GM21576 (cell line): ENCODE measurements around the gene ANXA7.
"Not testable (repeated sequence)": the region's sequence is repeated elsewhere in the genome, so short reads cannot be mapped to it uniquely, and the experiment has no call there.

ENCODE experiments used
- ATAC-seq: cut with Tn5 transposase; IDR thresholded peaks from one replicate; pipeline ENCODE4 v1.9.1; 2021; ENCODE audit warnings: mild to moderate bottlenecking, moderate library complexity; ENCODE audit not compliant: unreplicated experiment

The ANXA7 gene

GRCh38 chr10:73344269-73344668 lies 69.6 kb downstream of the ANXA7 start:
- no peak for ATAC-seq

DNA sequence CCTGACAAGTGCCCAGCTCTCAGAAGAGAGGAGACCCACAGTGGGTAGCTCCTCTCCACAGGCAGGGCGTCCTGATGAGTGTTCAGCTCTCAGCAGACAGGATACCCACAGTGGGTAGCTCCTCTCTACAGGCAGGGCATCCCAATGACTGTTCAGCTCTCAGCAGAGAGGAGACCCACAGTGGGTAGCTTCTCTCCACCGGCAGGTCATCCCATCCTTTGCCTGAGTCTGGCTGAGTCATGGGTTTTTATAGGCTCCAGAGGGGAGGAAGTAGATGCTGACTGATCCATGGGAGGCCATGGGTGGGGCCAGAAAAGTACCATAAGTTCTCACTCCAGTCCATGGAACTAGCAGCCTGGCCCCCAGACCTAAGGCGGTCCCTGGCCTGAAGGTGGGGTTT lies 73.7 kb downstream of the ANXA7 start:
- no peak for ATAC-seq

- ATAC-seq = no peak
Measured at GRCh38 chr10:73339436-73339835, 74.4 kb downstream of the ANXA7 start.

- no peak for ATAC-seq
Measured at GRCh38 chr10:73338801-73339368, 75.0 kb downstream of the ANXA7 start.

DNA sequence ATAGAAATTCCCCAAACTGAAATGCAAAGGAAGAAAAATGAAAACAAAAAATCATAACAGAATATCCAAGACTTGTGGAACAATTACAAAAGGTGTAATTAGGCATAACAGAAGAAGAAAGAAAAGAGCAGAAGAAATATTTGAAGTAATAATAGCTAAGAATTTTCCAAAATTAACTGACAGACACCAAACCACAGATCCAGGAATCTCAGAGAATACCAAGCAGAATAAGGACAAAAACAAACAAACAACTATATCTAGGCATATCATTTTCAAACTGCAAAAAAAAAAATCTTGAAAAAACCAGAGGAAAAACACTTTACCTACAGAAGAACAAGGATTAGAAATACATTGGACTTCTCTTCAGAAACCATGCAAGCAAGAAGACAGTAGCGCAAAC lies 80.7 kb downstream of the ANXA7 start:
- no peak for ATAC-seq

- ATAC-seq = no peak
Measured at GRCh38 chr10:73332379-73332778, 81.5 kb downstream of the ANXA7 start.

- ATAC-seq = not testable (repeated sequence)
Measured at GRCh38 chr10:73328523-73328922, 85.3 kb downstream of the ANXA7 start.

GRCh38 chr10:73325290-73325689 lies 88.6 kb downstream of the ANXA7 start:
- not testable (repeated sequence) for ATAC-seq
